Neural crest cell (in vitro differentiated cells): ENCODE results near the gene CDK19. TPM values are rescaled to one million over a fixed set of nuclear protein-coding genes. Genes with fewer than 3 reads are reported as not detected.

Source experiments
- DNase-seq: peaks from one replicate; pipeline ENCODE4 v3.0.0; 2021; ENCODE audit warnings: low read depth, mixed read lengths, low spot score
- H3K27ac Mint-ChIP-seq: one replicate; pipeline ENCODE4 v1.8.0; 2021; ENCODE audit warnings: mild to moderate bottlenecking, mixed read lengths; ENCODE audit not compliant: unreplicated experiment
- H3K27me3 Mint-ChIP-seq: 2 replicates; pipeline ENCODE4 v1.8.0; 2021; ENCODE audit warnings: low read depth, mild to moderate bottlenecking, mixed read lengths
- H3K36me3 Mint-ChIP-seq: 2 replicates; pipeline ENCODE4 v1.8.0; 2021; ENCODE audit warnings: low read depth, mild to moderate bottlenecking, mixed read lengths
- H3K4me1 Mint-ChIP-seq: 2 replicates; pipeline ENCODE4 v1.8.0; 2021; ENCODE audit warnings: mixed read lengths
- H3K4me3 Mint-ChIP-seq: one replicate; pipeline ENCODE4 v1.8.0; 2021; ENCODE audit warnings: mild to moderate bottlenecking, mixed read lengths
- H3K9me3 Mint-ChIP-seq: 2 replicates; pipeline ENCODE4 v1.8.0; 2021; ENCODE audit warnings: mixed read lengths
- CTCF ChIP-seq: fragments of 200-600 bp; sonication (generic); conservative IDR thresholded peaks from 2 replicates; pipeline ENCODE4 v1.5.0; 2021; ENCODE audit warnings: antibody characterized with exemption, mild to moderate bottlenecking
- total RNA-seq: library from RNA; stranded (reverse); gene quantifications from 2 replicates; pipeline ENCODE4 v1.2.1, GENCODE V29; 2021

CDK19 gene
- total RNA-seq, 1 donor from 2014 or later: 24.4 TPM

- Mint-ChIP-seq H3K27ac (no peak overlapping the region), H3K27me3 (no peaks in the 10 kb centered on the region), H3K4me1 (no peaks in the 10 kb centered on the region), H3K36me3 (peaks cover 4% of the 10 kb centered on the region), H3K9me3 (no peaks in the 10 kb centered on the region), H3K4me3 (no peak overlapping the region)
- no peak for DNase-seq
- no peak for TF ChIP-seq CTCF
Measured at GRCh38 chr6:110662490-110663211, 152.6 kb downstream of the CDK19 start.

DNA sequence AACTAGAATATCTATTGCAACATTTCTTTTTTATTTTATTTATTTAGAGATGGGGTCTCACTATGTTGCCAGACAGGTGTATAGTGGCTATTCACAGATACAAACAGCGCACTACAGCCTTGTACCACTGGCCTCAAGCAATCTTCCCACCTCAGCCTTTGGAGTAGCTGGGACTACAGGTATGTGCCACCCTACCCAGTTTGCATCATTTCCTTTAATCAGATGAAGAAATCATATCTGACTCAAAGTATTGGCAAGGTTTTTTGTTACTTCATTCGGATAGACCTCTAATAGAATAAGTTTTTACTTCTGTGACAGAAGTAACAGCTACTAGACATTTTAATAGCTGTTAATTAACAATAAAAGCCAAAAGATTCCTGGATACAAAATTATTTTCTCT is 153.9 kb downstream of the CDK19 start:
- Mint-ChIP-seq H3K4me3 (no peak overlapping the region), H3K36me3 (peaks cover 4% of the 10 kb centered on the region), H3K9me3 (no peaks in the 10 kb centered on the region), H3K4me1 (peaks cover 3% of the 10 kb centered on the region), H3K27ac (no peak overlapping the region), H3K27me3 (no peaks in the 10 kb centered on the region)
- TF ChIP-seq CTCF: no peak
- no peak for DNase-seq

DNA sequence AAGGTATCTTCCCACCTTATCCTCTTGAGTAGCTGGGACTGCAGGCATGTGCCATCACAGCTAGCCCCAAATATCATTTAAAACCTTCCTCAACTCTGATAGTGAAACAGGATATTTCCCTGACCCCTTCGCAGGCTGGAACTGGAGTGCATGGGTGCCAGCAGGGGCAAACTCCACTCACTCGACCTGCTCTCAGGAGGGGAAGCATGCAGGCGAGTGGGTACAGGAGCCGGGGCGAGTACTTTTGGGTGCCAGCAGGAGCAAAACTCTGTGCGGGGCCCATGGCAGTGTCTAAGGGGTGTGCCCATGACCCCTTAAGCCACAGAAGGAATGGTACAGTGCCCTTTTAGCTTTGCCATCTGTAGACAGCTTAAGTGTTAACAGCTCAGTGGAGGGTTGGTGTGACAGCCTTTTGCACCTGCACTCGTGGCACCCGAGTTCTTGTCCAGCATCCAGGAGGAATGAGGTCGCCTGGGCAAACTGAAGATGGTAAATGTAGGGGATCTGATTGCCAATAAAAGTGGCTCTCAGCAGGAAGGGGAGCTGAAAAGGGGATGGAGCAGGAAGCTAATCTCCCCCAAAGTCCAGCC is 155.1 kb downstream of the CDK19 start:
- Mint-ChIP-seq H3K4me1 (peaks cover 3% of the 10 kb centered on the region), H3K27me3 (no peaks in the 10 kb centered on the region)

DNA sequence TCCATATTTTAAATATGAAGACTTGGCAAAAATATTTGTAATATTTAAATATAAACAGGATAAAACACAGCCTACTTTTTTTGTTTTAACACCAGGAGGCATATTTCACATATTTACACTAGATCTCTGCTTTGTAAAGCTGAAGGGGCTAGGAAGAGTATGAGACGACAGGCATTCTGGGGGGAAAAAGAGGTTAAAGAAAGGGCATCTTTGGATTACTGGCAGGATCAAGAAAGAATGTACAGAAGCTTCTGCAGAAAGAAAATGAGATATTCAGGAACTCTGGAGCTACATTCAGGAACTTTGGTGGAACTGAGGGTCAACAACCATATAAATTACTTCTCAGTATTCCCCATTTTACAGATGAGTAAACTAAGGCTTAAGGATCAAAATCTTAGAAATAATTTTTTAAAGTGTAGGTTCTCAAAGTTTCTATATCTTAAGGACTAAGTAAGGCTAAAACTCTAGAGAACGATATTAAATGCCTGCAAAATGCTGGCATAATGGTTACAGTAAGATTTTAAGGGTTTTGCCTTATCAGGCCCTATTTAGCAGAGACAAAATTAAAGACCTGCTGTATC is 156.5 kb downstream of the CDK19 start:
- peaks cover 8% of the 10 kb centered on the region for H3K4me1 Mint-ChIP-seq
- peaks cover 3% of the 10 kb centered on the region for H3K36me3 Mint-ChIP-seq

More for the DNA sequence above, 155.1 kb downstream of the CDK19 start:
- Mint-ChIP-seq H3K27ac (no peak overlapping the region), H3K4me3 (no peak overlapping the region), H3K36me3 (peaks cover 7% of the 10 kb centered on the region), H3K9me3 (no peaks in the 10 kb centered on the region)
- no peak for DNase-seq
- TF ChIP-seq CTCF: no peak

DNA sequence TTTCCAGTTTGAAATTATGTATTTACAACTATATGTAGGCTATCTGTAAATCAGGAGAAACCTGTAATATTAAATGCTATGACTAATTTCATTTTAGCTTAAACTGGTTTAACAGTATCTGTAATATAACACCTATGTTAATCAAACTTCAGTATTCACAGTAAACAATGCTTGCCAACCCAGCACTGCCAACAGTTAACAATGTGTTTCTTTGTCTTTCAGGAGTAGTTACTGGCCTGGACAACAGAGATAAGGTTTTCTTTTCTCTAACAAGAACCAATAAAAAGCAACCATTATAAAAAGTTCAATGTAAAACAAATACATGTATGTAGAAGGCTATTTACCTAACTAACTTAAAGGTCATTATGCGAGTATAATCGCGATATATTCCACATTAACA is 158.8 kb downstream of the CDK19 start:
- Mint-ChIP-seq H3K4me1 (peaks cover 12% of the 10 kb centered on the region), H3K4me3 (no peak overlapping the region), H3K27me3 (no peaks in the 10 kb centered on the region), H3K9me3 (no peaks in the 10 kb centered on the region), H3K27ac (no peak overlapping the region), H3K36me3 (peaks cover 3% of the 10 kb centered on the region)
- DNase-seq: no peak
- TF ChIP-seq CTCF: no peak

More for the DNA sequence above, 156.5 kb downstream of the CDK19 start:
- TF ChIP-seq CTCF: no peak
- no peaks in the 10 kb centered on the region for H3K9me3 Mint-ChIP-seq
- H3K4me3 Mint-ChIP-seq: no peak overlapping the region
- no peak for DNase-seq
- H3K27me3 Mint-ChIP-seq: no peaks in the 10 kb centered on the region
- H3K27ac Mint-ChIP-seq: no peak overlapping the region
